Stomach (tissue), 4 donors: ENCODE results near the gene SNRNP70.

Source experiments
- EP300 ChIP-seq: sonication (generic); formaldehyde crosslinking; IDR thresholded peaks from one replicate; pipeline ENCODE4 v1.6.1; 2017; ENCODE audit warnings: antibody characterized with exemption
- POLR2A ChIP-seq, 4 donors: fragments of 450-650 bp; IDR thresholded peaks; one replicate each; pipeline ENCODE4 v1.6.1; 2016; ENCODE audit warnings: antibody characterized with exemption in 4 of 4, control low read depth in 2 of 4, mild to moderate bottlenecking in 1 of 4, moderate library complexity in 1 of 4
- POLR2AphosphoS5 ChIP-seq, 3 donors: sonication (generic); formaldehyde crosslinking; IDR thresholded peaks; one replicate each; pipeline ENCODE4 v1.6.1; 2016; ENCODE audit warnings: antibody characterized with exemption in 3 of 3
- TF ChIP-seq, protein P1 (sequence below), 7 experiments: fragments of 450-650 bp in 4 of 7; fragments of 200-600 bp in 3 of 7; sonication (generic) in 3 of 7; IDR thresholded peaks; one replicate each; pipeline ENCODE4 v1.5.1; 2016 to 2019; ENCODE audit warnings: antibody characterized with exemption in 7 of 7, control low read depth in 2 of 7, mild to moderate bottlenecking in 1 of 7

DNA sequence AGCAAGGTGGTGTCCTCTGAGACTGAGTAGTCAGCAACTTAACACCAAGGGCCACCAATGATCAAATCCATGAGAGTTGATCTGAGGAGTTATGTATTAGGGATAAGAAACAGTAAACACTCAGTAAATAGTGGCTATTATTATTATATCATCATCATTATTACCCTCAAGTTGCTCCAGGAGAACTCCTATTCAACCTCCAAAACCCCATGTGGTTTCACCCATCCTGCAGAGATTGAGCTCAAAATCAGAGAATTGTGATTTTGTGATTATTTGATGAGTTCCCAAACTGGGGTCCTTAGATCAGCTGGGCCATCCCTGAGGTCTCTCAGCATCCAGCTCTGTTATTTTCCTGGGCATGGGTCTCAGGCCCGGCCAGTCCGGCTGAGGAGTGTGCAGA lies 24.3 kb upstream of the SNRNP70 start:
- TF ChIP-seq, protein P1, sequence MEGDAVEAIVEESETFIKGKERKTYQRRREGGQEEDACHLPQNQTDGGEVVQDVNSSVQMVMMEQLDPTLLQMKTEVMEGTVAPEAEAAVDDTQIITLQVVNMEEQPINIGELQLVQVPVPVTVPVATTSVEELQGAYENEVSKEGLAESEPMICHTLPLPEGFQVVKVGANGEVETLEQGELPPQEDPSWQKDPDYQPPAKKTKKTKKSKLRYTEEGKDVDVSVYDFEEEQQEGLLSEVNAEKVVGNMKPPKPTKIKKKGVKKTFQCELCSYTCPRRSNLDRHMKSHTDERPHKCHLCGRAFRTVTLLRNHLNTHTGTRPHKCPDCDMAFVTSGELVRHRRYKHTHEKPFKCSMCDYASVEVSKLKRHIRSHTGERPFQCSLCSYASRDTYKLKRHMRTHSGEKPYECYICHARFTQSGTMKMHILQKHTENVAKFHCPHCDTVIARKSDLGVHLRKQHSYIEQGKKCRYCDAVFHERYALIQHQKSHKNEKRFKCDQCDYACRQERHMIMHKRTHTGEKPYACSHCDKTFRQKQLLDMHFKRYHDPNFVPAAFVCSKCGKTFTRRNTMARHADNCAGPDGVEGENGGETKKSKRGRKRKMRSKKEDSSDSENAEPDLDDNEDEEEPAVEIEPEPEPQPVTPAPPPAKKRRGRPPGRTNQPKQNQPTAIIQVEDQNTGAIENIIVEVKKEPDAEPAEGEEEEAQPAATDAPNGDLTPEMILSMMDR (IDR thresholded peaks at IDR 0.05), result no peak
- TF ChIP-seq EP300 (no peak), POLR2A (IDR thresholded peaks at IDR 0.05) (no peak), POLR2AphosphoS5 (IDR thresholded peaks at IDR 0.05) (no peak)
